Bronchial epithelial cell (primary cell): ENCODE data around the gene RNF26. TPM values are rescaled to one million over a fixed set of nuclear protein-coding genes. Genes with fewer than 3 reads are reported as not detected.

Experiments used
- DNase-seq: peaks from one replicate; pipeline ENCODE4 v3.0.0-alpha.2; 2010; ENCODE audit warnings: low read depth
- FAIRE-seq: peaks from 2 replicates; lab custom pipeline; 2011; peaks lifted over from hg19 to GRCh38; lab: Jason Lieb, UNC
- H3K27me3 ChIP-seq: 2 replicates; pipeline ENCODE4 v1.5.1; 2011; ENCODE audit warnings: low read length; ENCODE audit not compliant: control insufficient read depth, insufficient read depth
- H3K36me3 ChIP-seq: 2 replicates; pipeline ENCODE4 v1.5.1; 2011; ENCODE audit warnings: low read length; ENCODE audit not compliant: control insufficient read depth, insufficient read depth
- H3K4me3 ChIP-seq: 2 replicates; pipeline ENCODE4 v1.5.1; 2011; ENCODE audit warnings: mild to moderate bottlenecking, low read depth, low read length, control low read depth
- CTCF ChIP-seq: IDR thresholded peaks from 2 replicates; pipeline ENCODE4 v1.5.1; 2011; ENCODE audit warnings: mild to moderate bottlenecking, moderate library complexity, low read length, control low read depth, inconsistent platforms; ENCODE audit not compliant: insufficient read depth, severe bottlenecking
- total RNA-seq: library from RNA; depleted of rRNA; stranded (reverse); fragments of >200 nt; gene quantifications from 2 replicates; pipeline ENCODE4 v1.2.1, GENCODE V29; 2014

RNF26 gene
- total RNA-seq, 1 donor from 2014 or later: 2.4 TPM

GRCh38 chr11:119309953-119310681, 24.2 kb upstream of the RNF26 start:
- FAIRE-seq (no peak), DNase-seq (no peak)
- Histone ChIP-seq H3K27me3 (no peaks in the 10 kb centered on the region), H3K4me3 (no peak overlapping the region), H3K36me3 (peaks cover 32% of the 10 kb centered on the region)
- no peak for TF ChIP-seq CTCF

- H3K27me3 ChIP-seq: no peaks in the 10 kb centered on the region
- no peak for DNase-seq
- no peak overlapping the region for H3K4me3 ChIP-seq
- no peak for TF ChIP-seq CTCF
- peaks cover 32% of the 10 kb centered on the region for H3K36me3 ChIP-seq
- no peak for FAIRE-seq
These were observed 23.7 kb upstream of the RNF26 start for GRCh38 chr11:119310682-119311052.

GRCh38 chr11:119314726-119315125, 19.6 kb upstream of the RNF26 start:
- FAIRE-seq (no peak), DNase-seq (no peak)
- Histone ChIP-seq H3K36me3 (peaks cover 26% of the 10 kb centered on the region), H3K4me3 (no peak overlapping the region), H3K27me3 (no peaks in the 10 kb centered on the region)
- no peak for TF ChIP-seq CTCF

- Histone ChIP-seq H3K27me3 (no peaks in the 10 kb centered on the region), H3K4me3 (peak overlapping the region; percentile 51), H3K36me3 (peaks cover 22% of the 10 kb centered on the region)
- peak; percentile 47 for FAIRE-seq
- no peak for DNase-seq
- TF ChIP-seq CTCF: peak; percentile 27
These were observed 19.0 kb upstream of the RNF26 start for GRCh38 chr11:119315131-119316015.

GRCh38 chr11:119316016-119316728, 18.2 kb upstream of the RNF26 start:
- peaks cover 16% of the 10 kb centered on the region for H3K36me3 ChIP-seq
- DNase-seq: no peak
- no peak for FAIRE-seq
- TF ChIP-seq CTCF: no peak
- H3K27me3 ChIP-seq: no peaks in the 10 kb centered on the region
- H3K4me3 ChIP-seq: peak overlapping the region; percentile 51
